ENCODE measurements around the gene CAPG. TPM values are rescaled to one million over a fixed set of nuclear protein-coding genes. Genes with fewer than 3 reads are reported as not detected.

Gene CAPG
- total RNA-seq, 2 donors from 2014 or later, result 80.7 to 96.1 TPM

DNA sequence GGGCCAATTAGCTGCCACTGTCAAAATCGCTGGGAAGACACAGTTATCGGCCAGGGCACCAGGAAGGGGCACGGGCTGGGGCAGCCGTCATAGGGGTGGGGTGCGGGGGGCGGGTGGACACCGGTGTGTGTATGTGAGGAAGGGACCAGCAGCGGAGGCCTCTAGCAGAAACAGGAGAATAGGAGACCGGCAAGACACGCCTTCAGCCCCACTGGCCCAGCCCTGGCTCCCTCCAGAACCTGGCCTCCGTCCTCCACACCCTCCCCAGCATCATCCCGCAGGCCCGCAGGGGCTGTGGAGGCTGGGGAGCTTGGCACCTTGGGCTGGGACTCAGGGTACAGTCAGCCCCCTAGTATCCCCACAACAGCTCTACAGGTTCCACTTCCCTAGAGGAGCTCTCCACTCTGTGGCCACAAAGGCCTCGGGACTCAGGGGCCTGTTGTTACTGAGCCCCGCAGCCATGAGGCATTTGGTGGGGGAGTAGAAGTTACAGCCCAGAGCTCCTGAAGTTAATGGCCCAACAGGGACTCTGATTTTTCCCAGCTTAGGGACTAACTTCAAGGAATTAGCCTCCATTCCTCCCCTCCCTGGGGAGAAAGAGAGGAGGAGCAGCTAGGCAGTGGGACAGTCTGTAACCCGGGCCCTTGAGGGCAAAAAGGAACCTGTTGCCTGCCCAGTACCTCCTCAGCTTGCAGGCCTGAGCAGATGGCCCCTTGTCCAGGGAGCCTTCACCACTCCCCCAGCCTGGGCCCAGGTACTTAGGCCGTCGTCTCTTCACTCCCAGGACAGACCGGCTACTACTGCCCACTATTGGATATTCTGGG, 28.2 kb upstream of the CAPG start:
- peaks cover 4% of the 10 kb centered on the region for H3K4me1 ChIP-seq (replicated peaks)
- intact Hi-C loops (cut with DNase I), result no loop called here
- WGBS, result 36% methylated on average over 19 of the region's 19 CpGs
- TF ChIP-seq POLR2A (IDR thresholded peaks at IDR 0.05) (no peak), POLR2AphosphoS5 (IDR thresholded peaks at IDR 0.05) (no peak)
- TF ChIP-seq, protein P1, sequence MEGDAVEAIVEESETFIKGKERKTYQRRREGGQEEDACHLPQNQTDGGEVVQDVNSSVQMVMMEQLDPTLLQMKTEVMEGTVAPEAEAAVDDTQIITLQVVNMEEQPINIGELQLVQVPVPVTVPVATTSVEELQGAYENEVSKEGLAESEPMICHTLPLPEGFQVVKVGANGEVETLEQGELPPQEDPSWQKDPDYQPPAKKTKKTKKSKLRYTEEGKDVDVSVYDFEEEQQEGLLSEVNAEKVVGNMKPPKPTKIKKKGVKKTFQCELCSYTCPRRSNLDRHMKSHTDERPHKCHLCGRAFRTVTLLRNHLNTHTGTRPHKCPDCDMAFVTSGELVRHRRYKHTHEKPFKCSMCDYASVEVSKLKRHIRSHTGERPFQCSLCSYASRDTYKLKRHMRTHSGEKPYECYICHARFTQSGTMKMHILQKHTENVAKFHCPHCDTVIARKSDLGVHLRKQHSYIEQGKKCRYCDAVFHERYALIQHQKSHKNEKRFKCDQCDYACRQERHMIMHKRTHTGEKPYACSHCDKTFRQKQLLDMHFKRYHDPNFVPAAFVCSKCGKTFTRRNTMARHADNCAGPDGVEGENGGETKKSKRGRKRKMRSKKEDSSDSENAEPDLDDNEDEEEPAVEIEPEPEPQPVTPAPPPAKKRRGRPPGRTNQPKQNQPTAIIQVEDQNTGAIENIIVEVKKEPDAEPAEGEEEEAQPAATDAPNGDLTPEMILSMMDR (IDR thresholded peaks at IDR 0.05), result no peak
- no peak for DNase-seq (ENCODE audit: low spot score)
- H3K9me3 ChIP-seq, result no peaks in the 10 kb centered on the region
- H3K27ac ChIP-seq, result peak overlapping the region; percentile 90 to 93
- H3K27me3 ChIP-seq (replicated peaks; ENCODE audit: insufficient read depth), result no peaks in the 10 kb centered on the region
- H3K36me3 ChIP-seq, result no peaks in the 10 kb centered on the region
- peak overlapping the region; percentile 32 to 47 for H3K4me3 ChIP-seq

DNA sequence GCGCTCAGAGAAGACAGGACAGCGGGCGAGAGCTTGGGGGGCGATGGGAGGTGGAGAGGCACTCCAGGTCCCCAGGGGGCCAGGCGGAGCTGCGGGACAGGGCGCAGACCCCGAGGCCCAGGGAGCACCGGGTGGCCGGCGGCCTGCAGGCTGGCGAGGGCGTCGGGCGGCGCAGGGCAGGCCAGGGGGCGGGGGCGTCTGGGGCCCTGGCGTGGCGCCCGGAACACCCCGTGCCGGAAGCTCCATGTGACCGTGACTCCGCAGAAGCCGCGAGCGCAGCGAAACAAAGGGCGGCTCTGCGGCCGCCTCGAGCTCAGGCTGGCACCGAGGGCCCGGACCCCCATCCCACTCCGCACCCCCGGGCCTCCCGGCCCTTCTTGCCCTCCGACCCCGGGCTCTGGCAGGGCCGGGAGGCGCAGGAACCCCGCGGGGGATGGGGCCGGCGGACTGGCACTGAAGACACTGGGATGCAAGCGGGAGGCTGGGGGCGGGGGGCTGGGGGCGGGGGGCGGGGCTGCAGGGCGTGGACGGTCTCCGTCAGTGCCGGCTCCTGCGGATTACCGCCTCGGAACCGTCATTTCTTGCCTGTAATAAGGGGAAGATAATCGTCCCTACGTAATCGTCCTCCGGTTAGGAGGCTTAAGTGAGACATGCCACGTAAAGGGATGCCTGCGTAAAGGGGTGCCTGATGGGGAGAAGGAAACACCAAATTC, 27.5 kb upstream of the CAPG start:
- H3K4me1 ChIP-seq (replicated peaks), result peaks cover 4% of the 10 kb centered on the region
- no peaks in the 10 kb centered on the region for H3K9me3 ChIP-seq
- no peaks in the 10 kb centered on the region for H3K27me3 ChIP-seq (replicated peaks; ENCODE audit: insufficient read depth)
- peak; percentile 78 for DNase-seq (ENCODE audit: low spot score)
- peak overlapping the region; percentile 90 to 93 for H3K27ac ChIP-seq
- TF ChIP-seq POLR2AphosphoS5 (IDR thresholded peaks at IDR 0.05), result peak; percentile 53
- TF ChIP-seq, protein P1 (IDR thresholded peaks at IDR 0.05), result no peak
- peak; percentile 81 for TF ChIP-seq POLR2A (IDR thresholded peaks at IDR 0.05)
- H3K4me3 ChIP-seq, result peak overlapping the region; percentile 32 to 47
- WGBS, result 4% methylated on average over 42 of the region's 64 CpGs
- H3K36me3 ChIP-seq, result no peaks in the 10 kb centered on the region
- intact Hi-C loops (cut with DNase I), result loop anchor here (1.0 kb wide), 1 partner anchor 102 kb away; the partner anchor contains the start of gene MAT2A

DNA sequence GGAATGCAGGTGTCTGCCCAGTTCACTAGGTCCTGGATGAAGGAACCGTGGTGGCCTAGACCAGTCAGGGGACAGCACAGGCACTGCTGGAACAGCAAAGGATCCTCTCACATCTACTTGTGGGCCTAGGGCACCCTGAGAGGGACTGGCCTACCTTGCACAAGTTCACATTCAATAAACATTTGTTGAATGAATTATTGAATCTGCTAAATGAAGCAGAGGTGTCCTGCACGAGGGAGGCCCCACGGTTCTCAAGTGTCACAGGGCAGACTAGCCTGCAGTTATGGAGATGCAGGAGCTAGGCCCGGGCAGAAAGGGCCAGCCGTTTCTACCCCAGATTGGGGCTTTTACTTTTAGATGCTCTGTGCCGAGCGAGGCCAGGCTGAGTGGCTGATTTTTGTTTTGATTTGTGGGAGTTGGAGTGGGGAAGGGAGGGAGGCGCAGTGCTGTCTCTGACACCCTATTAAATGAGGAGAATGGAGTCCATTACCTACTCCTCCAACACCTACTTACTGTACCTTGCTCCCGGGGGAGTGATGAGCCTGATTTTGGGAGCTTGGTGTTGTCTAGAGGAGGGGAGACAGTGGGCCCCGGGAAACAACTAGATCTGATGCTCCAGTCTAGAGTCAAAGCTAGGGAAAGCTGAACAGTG, 26.8 kb upstream of the CAPG start:
- no peak for DNase-seq (ENCODE audit: low spot score)
- Histone ChIP-seq H3K4me1 (replicated peaks) (peaks cover 4% of the 10 kb centered on the region), H3K9me3 (no peaks in the 10 kb centered on the region), H3K27ac (peak overlapping the region; percentile 90 to 93), H3K36me3 (no peaks in the 10 kb centered on the region), H3K4me3 (peak overlapping the region in 1 of 2 donors; percentile 47), H3K27me3 (replicated peaks; ENCODE audit: insufficient read depth) (no peaks in the 10 kb centered on the region)
- WGBS, result 58% methylated on average over 10 of the region's 10 CpGs
- intact Hi-C loops (cut with DNase I), result loop anchor here (1.0 kb wide), 1 partner anchor 102 kb away; the partner anchor contains the start of gene MAT2A
- TF ChIP-seq POLR2A (IDR thresholded peaks at IDR 0.05), result no peak
- TF ChIP-seq POLR2AphosphoS5 (IDR thresholded peaks at IDR 0.05), result no peak
- TF ChIP-seq, protein P1 (IDR thresholded peaks at IDR 0.05), result no peak

DNA sequence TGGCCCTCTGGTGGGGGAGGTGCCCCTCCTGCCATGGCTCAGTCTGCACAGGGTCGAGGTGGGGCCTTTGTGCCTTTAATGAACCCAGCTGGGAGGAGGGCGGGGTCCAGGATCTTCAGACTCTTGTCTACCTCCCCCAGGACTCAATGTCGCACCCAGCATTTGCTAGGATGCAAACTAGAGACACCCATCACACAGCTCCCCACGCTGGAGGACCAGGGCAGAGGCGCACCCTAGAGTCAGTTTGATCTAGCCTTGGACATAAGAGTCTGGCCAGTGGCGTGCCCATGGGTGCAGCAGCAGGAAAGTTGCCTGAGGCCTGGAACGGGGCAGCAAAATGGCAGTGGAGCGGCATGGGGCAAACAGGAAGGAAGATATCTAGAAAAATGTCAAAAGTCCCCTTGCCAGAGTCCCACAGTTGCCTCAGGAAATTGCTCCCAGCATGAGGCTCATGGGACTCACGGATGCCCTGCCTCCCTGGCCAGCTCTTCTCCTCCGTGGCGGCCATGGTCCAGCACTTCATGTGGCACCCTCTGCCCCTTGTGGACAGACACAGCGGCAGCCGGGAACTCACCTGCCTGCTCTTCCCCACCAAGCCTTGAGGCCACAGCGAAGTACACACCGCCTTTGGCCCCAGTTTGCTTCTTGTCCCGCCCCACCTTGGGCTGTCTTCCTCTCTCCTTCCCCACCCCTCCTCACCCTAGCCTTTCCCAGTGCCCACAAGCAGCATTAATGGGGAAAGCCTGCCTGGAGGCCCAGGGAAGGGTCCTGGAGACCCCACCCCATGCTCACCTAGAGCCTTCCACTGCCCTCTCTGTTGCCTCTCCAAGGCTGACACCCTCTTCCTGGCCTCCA, 26.0 kb upstream of the CAPG start:
- Histone ChIP-seq H3K4me1 (replicated peaks) (peaks cover 4% of the 10 kb centered on the region), H3K27ac (peak overlapping the region; percentile 90 to 93), H3K4me3 (no peak overlapping the region), H3K9me3 (no peaks in the 10 kb centered on the region), H3K27me3 (replicated peaks; ENCODE audit: insufficient read depth) (no peaks in the 10 kb centered on the region), H3K36me3 (no peaks in the 10 kb centered on the region)
- DNase-seq (ENCODE audit: low spot score), result no peak
- 93% methylated on average over 16 of the region's 16 CpGs for WGBS
- TF ChIP-seq POLR2AphosphoS5 (IDR thresholded peaks at IDR 0.05), result no peak
- intact Hi-C loops (cut with DNase I), result no loop called here
